B cell (primary cell): Measurements from ENCODE around the gene GPR137B.

Experiments
- EZH2 ChIP-seq: IDR thresholded peaks from 2 replicates; pipeline ENCODE4 v1.6.1; 2012; ENCODE audit warnings: borderline replicate concordance, low read depth, mild to moderate bottlenecking, moderate library complexity, low read length; ENCODE audit not compliant: insufficient read depth, poor library complexity, severe bottlenecking
- TF ChIP-seq, protein P1 (sequence below): fragments of 200-600 bp; IDR thresholded peaks from one replicate; pipeline ENCODE4 v1.8.0; 2022; ENCODE audit warnings: antibody characterized with exemption, mild to moderate bottlenecking

GRCh38 chr1:236179634-236180033 is 37.3 kb downstream of the GPR137B start:
- TF ChIP-seq, protein P1, sequence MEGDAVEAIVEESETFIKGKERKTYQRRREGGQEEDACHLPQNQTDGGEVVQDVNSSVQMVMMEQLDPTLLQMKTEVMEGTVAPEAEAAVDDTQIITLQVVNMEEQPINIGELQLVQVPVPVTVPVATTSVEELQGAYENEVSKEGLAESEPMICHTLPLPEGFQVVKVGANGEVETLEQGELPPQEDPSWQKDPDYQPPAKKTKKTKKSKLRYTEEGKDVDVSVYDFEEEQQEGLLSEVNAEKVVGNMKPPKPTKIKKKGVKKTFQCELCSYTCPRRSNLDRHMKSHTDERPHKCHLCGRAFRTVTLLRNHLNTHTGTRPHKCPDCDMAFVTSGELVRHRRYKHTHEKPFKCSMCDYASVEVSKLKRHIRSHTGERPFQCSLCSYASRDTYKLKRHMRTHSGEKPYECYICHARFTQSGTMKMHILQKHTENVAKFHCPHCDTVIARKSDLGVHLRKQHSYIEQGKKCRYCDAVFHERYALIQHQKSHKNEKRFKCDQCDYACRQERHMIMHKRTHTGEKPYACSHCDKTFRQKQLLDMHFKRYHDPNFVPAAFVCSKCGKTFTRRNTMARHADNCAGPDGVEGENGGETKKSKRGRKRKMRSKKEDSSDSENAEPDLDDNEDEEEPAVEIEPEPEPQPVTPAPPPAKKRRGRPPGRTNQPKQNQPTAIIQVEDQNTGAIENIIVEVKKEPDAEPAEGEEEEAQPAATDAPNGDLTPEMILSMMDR: no peak
- no peak for TF ChIP-seq EZH2
